Measurements from ENCODE around the gene CD99. TPM values are rescaled to one million over a fixed set of nuclear protein-coding genes. Genes with fewer than 3 reads are reported as not detected.
"Not testable (repeated sequence)": the region's sequence is repeated elsewhere in the genome, so short reads cannot be mapped to it uniquely, and the experiment has no call there.

Gene CD99
- total and polyA plus RNA-seq, 2 donors (not counting 1 experiment from before 2014, with no cell fraction given) = 177 to 551 TPM

- H3K9ac ChIP-seq (ENCODE audit: insufficient read depth, low read length) = no peak overlapping the region
- TF ChIP-seq CTCF (conservative IDR thresholded peaks at IDR 0.05 in 1 of 2, IDR thresholded peaks at IDR 0.05 in 1 of 2; ENCODE audit: low read depth in 1 of 2, low read length in 2 of 2) (no peak), EZH2 (IDR thresholded peaks at IDR 0.05; ENCODE audit: low read length, missing control alignments) (no peak)
- H2AFZ ChIP-seq (ENCODE audit: low read length) = no peak overlapping the region
- no peaks in the 10 kb centered on the region for H3K27me3 ChIP-seq (ENCODE audit: control insufficient read depth, insufficient read depth, low read length)
- no peaks in the 10 kb centered on the region for H4K20me1 ChIP-seq (ENCODE audit: control insufficient read depth, extremely low read depth, insufficient read depth, low read length)
- H3K9me3 ChIP-seq (ENCODE audit: control insufficient read depth, insufficient read depth, low read depth, low read length) = no peaks in the 10 kb centered on the region
- no peak overlapping the region for H3K4me3 ChIP-seq (replicated peaks in 1 of 4; ENCODE audit: control extremely low read depth in 1 of 4, insufficient read depth in 1 of 4, low read depth in 3 of 4, low read length in 4 of 4)
- DNase-seq (ENCODE audit: low read depth in 2 of 2) = peak in 1 of 2 donors; percentile 16
- H3K79me2 ChIP-seq (ENCODE audit: control insufficient read depth, insufficient read depth, low read length) = no peaks in the 10 kb centered on the region
- peaks cover 3% of the 10 kb centered on the region for H3K36me3 ChIP-seq (ENCODE audit: control insufficient read depth, insufficient read depth, low read length)
- H3K4me2 ChIP-seq (ENCODE audit: extremely low read depth, insufficient read depth, low read length) = no peak overlapping the region
- H3K4me1 ChIP-seq (ENCODE audit: control insufficient read depth, extremely low read depth, insufficient read depth, low read length) = peaks cover 4% of the 10 kb centered on the region
- no peak overlapping the region for H3K27ac ChIP-seq (ENCODE audit: insufficient read depth, low read length)
Measured at GRCh38 chrX:2748171-2748814, 57.2 kb downstream of the CD99 start.

- H3K79me2 ChIP-seq (ENCODE audit: control insufficient read depth, insufficient read depth, low read length) = no peaks in the 10 kb centered on the region
- H4K20me1 ChIP-seq (ENCODE audit: control insufficient read depth, extremely low read depth, insufficient read depth, low read length) = no peaks in the 10 kb centered on the region
- no peak for TF ChIP-seq EZH2 (IDR thresholded peaks at IDR 0.05; ENCODE audit: low read length, missing control alignments)
- TF ChIP-seq CTCF (conservative IDR thresholded peaks at IDR 0.05 in 1 of 2, IDR thresholded peaks at IDR 0.05 in 1 of 2; ENCODE audit: low read depth in 1 of 2, low read length in 2 of 2) = no peak
- no peak overlapping the region for H3K9ac ChIP-seq (ENCODE audit: insufficient read depth, low read length)
- H3K4me3 ChIP-seq (replicated peaks in 1 of 4; ENCODE audit: control extremely low read depth in 1 of 4, insufficient read depth in 1 of 4, low read depth in 3 of 4, low read length in 4 of 4) = no peak overlapping the region
- H3K27ac ChIP-seq (ENCODE audit: insufficient read depth, low read length) = no peak overlapping the region
- no peak for DNase-seq (ENCODE audit: low read depth in 2 of 2)
- no peaks in the 10 kb centered on the region for H3K9me3 ChIP-seq (ENCODE audit: control insufficient read depth, insufficient read depth, low read depth, low read length)
- H3K27me3 ChIP-seq (ENCODE audit: control insufficient read depth, insufficient read depth, low read length) = no peaks in the 10 kb centered on the region
- peaks cover 4% of the 10 kb centered on the region for H3K4me1 ChIP-seq (ENCODE audit: control insufficient read depth, extremely low read depth, insufficient read depth, low read length)
- no peaks in the 10 kb centered on the region for H3K36me3 ChIP-seq (ENCODE audit: control insufficient read depth, insufficient read depth, low read length)
- H2AFZ ChIP-seq (ENCODE audit: low read length) = no peak overlapping the region
- H3K4me2 ChIP-seq (ENCODE audit: extremely low read depth, insufficient read depth, low read length) = no peak overlapping the region
Measured at GRCh38 chrX:2748815-2749188, 57.7 kb downstream of the CD99 start.

- Histone ChIP-seq H3K4me2 (ENCODE audit: extremely low read depth, insufficient read depth, low read length) (no peak overlapping the region), H3K9ac (ENCODE audit: insufficient read depth, low read length) (no peak overlapping the region), H3K9me3 (ENCODE audit: control insufficient read depth, insufficient read depth, low read depth, low read length) (no peaks in the 10 kb centered on the region), H3K4me1 (ENCODE audit: control insufficient read depth, extremely low read depth, insufficient read depth, low read length) (no peaks in the 10 kb centered on the region), H3K4me3 (replicated peaks in 1 of 4; ENCODE audit: control extremely low read depth in 1 of 4, insufficient read depth in 1 of 4, low read depth in 3 of 4, low read length in 4 of 4) (no peak overlapping the region), H3K79me2 (ENCODE audit: control insufficient read depth, insufficient read depth, low read length) (no peaks in the 10 kb centered on the region), H3K27ac (ENCODE audit: insufficient read depth, low read length) (no peak overlapping the region), H3K36me3 (ENCODE audit: control insufficient read depth, insufficient read depth, low read length) (no peaks in the 10 kb centered on the region), H4K20me1 (ENCODE audit: control insufficient read depth, extremely low read depth, insufficient read depth, low read length) (no peaks in the 10 kb centered on the region), H2AFZ (ENCODE audit: low read length) (no peak overlapping the region), H3K27me3 (ENCODE audit: control insufficient read depth, insufficient read depth, low read length) (no peaks in the 10 kb centered on the region)
- TF ChIP-seq CTCF (conservative IDR thresholded peaks at IDR 0.05 in 1 of 2, IDR thresholded peaks at IDR 0.05 in 1 of 2; ENCODE audit: low read depth in 1 of 2, low read length in 2 of 2) (no peak), EZH2 (IDR thresholded peaks at IDR 0.05; ENCODE audit: low read length, missing control alignments) (no peak)
- no peak for DNase-seq (ENCODE audit: low read depth in 2 of 2)
Measured at GRCh38 chrX:2751291-2751690, 60.2 kb downstream of the CD99 start.

GRCh38 chrX:2751874-2752300 lies 60.8 kb downstream of the CD99 start, which contains the start of gene XG:
XG (plus strand) TSS chrX:2752040; CDS start chrX:2752275, 235 bp downstream.
- H2AFZ ChIP-seq (ENCODE audit: low read length); H3K4me2 ChIP-seq (ENCODE audit: extremely low read depth, insufficient read depth, low read length); H3K9ac ChIP-seq (ENCODE audit: insufficient read depth, low read length); H3K79me2 ChIP-seq (ENCODE audit: control insufficient read depth, insufficient read depth, low read length); H3K27ac ChIP-seq (ENCODE audit: insufficient read depth, low read length); DNase-seq (ENCODE audit: low read depth in 2 of 2); H3K36me3 ChIP-seq (ENCODE audit: control insufficient read depth, insufficient read depth, low read length); H4K20me1 ChIP-seq (ENCODE audit: control insufficient read depth, extremely low read depth, insufficient read depth, low read length); H3K9me3 ChIP-seq (ENCODE audit: control insufficient read depth, insufficient read depth, low read depth, low read length); H3K4me1 ChIP-seq (ENCODE audit: control insufficient read depth, extremely low read depth, insufficient read depth, low read length); H3K27me3 ChIP-seq (ENCODE audit: control insufficient read depth, insufficient read depth, low read length): not testable (repeated sequence)
- peak within 1 kb of the TSS in 1 of 4 experiments; percentile 32 for H3K4me3 ChIP-seq (replicated peaks in 1 of 4; ENCODE audit: control extremely low read depth in 1 of 4, insufficient read depth in 1 of 4, low read depth in 3 of 4, low read length in 4 of 4)

- not testable (repeated sequence) for H2AFZ ChIP-seq (ENCODE audit: low read length); H3K36me3 ChIP-seq (ENCODE audit: control insufficient read depth, insufficient read depth, low read length); H3K9me3 ChIP-seq (ENCODE audit: control insufficient read depth, insufficient read depth, low read depth, low read length); H3K4me2 ChIP-seq (ENCODE audit: extremely low read depth, insufficient read depth, low read length); H3K27ac ChIP-seq (ENCODE audit: insufficient read depth, low read length); DNase-seq (ENCODE audit: low read depth in 2 of 2); H4K20me1 ChIP-seq (ENCODE audit: control insufficient read depth, extremely low read depth, insufficient read depth, low read length); H3K79me2 ChIP-seq (ENCODE audit: control insufficient read depth, insufficient read depth, low read length); H3K9ac ChIP-seq (ENCODE audit: insufficient read depth, low read length); H3K27me3 ChIP-seq (ENCODE audit: control insufficient read depth, insufficient read depth, low read length); H3K4me1 ChIP-seq (ENCODE audit: control insufficient read depth, extremely low read depth, insufficient read depth, low read length)
- peak overlapping the region in 1 of 4 experiments; percentile 32 for H3K4me3 ChIP-seq (replicated peaks in 1 of 4; ENCODE audit: control extremely low read depth in 1 of 4, insufficient read depth in 1 of 4, low read depth in 3 of 4, low read length in 4 of 4)
Measured at GRCh38 chrX:2752441-2752840, 61.3 kb downstream of the CD99 start.

Measured in fibroblast of lung (primary cell).